Type B pancreatic cell (in vitro differentiated cells): ENCODE measurements around the gene DYNC1I2. TPM values are rescaled to one million over a fixed set of nuclear protein-coding genes. Genes with fewer than 3 reads are reported as not detected.

Experiments used
- DNase-seq: peaks from one replicate; pipeline ENCODE4 v3.0.0; 2021; ENCODE audit warnings: mixed read lengths; ENCODE audit not compliant: unreplicated experiment; ENCODE audit errors: extremely low spot score
- H3K27ac Mint-ChIP-seq: 2 replicates; pipeline ENCODE4 v1.8.0; 2021; ENCODE audit warnings: mild to moderate bottlenecking, mixed read lengths
- H3K27me3 Mint-ChIP-seq: 2 replicates; pipeline ENCODE4 v1.8.0; 2021; ENCODE audit warnings: mixed read lengths
- H3K36me3 Mint-ChIP-seq: 2 replicates; pipeline ENCODE4 v1.8.0; 2021; ENCODE audit warnings: mixed read lengths
- H3K4me1 Mint-ChIP-seq: one replicate; pipeline ENCODE4 v1.8.0; 2021; ENCODE audit warnings: mixed read lengths; ENCODE audit not compliant: unreplicated experiment
- H3K4me3 Mint-ChIP-seq: 2 replicates; pipeline ENCODE4 v1.8.0; 2021; ENCODE audit warnings: mild to moderate bottlenecking, mixed read lengths
- H3K9me3 Mint-ChIP-seq: 2 replicates; pipeline ENCODE4 v1.8.0; 2021; ENCODE audit warnings: mixed read lengths
- total RNA-seq: library from RNA; stranded (reverse); gene quantifications from 2 replicates; pipeline ENCODE4 v1.2.1, GENCODE V29; 2021; ENCODE audit warnings: low replicate concordance
- TF ChIP-seq, protein P1 (sequence below): fragments of 200-600 bp; sonication (generic); conservative IDR thresholded peaks from 2 replicates; pipeline ENCODE4 v1.5.0; 2021; ENCODE audit warnings: antibody characterized with exemption, mild to moderate bottlenecking

DYNC1I2 gene
- total RNA-seq, 1 donor from 2014 or later: 115 TPM

DNA sequence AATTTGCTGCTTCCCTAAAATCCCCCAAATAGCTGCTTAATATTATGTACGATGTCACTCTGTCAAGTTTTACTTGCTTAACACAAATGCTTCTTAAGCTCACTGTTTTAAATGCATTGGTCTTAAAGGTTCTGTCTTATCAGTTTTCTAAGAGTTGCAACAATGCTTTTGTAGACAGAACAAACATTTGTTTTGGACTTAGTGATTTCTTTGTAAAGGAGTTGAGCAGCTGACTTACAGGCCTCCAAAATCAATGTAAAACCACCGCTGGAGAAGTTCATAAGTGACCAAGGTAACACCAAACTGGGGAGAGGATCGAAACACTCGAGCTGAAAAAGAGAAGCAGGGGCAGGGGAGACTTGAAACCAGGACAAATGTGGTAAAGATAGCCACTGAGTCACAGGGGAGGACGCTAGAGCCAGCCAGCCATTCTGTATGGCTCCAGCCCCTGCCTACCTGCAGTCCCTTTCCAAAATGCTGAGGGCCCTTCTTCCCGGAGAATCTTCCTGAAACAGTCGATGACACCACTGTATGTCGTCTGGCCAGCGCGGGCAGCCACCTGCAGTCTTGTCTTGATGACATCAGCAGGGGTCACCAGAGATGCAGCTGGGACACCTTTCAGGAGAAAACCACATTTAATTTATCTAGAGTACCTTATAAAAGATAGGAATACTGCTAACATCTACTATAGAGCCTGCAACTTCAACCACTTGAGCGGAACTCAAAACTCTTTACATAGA is 100.2 kb downstream of the DYNC1I2 start:
- H3K9me3 Mint-ChIP-seq: no peaks in the 10 kb centered on the region
- H3K27me3 Mint-ChIP-seq: no peaks in the 10 kb centered on the region
- no peaks in the 10 kb centered on the region for H3K4me1 Mint-ChIP-seq
- no peak overlapping the region for H3K4me3 Mint-ChIP-seq
- no peak for DNase-seq
- H3K36me3 Mint-ChIP-seq: peaks cover 31% of the 10 kb centered on the region
- H3K27ac Mint-ChIP-seq: no peak overlapping the region
- TF ChIP-seq, protein P1, sequence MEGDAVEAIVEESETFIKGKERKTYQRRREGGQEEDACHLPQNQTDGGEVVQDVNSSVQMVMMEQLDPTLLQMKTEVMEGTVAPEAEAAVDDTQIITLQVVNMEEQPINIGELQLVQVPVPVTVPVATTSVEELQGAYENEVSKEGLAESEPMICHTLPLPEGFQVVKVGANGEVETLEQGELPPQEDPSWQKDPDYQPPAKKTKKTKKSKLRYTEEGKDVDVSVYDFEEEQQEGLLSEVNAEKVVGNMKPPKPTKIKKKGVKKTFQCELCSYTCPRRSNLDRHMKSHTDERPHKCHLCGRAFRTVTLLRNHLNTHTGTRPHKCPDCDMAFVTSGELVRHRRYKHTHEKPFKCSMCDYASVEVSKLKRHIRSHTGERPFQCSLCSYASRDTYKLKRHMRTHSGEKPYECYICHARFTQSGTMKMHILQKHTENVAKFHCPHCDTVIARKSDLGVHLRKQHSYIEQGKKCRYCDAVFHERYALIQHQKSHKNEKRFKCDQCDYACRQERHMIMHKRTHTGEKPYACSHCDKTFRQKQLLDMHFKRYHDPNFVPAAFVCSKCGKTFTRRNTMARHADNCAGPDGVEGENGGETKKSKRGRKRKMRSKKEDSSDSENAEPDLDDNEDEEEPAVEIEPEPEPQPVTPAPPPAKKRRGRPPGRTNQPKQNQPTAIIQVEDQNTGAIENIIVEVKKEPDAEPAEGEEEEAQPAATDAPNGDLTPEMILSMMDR: no peak

DNA sequence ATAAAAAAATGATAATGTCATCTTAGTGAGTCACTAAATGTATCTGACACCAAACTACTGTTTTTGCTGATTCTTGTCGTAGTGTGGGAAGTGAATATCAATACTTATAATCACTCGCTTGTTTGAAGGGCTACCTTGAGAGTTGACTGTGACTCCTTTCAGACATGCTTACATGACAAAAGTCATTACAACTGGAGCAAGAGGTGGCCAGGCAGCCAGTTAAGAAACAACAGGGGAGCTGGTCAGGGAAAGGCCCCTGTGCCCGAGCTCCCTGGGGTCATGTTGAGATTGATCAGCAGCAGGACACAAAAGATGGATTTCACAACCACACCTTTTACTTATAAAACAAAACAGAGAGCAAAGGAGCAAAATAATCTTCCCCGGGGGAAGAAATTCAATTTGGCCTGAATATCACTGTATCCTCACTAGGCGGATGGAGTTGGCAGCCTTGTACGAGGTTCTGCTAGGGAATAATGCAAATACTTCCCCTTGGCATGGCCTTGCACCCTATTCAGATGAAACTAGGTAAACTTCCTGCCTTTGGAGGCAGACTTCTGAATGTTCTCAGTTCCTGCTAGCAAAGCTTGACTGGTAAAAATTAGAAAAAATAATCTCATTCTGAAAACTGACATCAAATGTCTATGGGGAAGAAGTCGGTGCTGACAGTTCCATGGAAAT is 101.2 kb downstream of the DYNC1I2 start:
- TF ChIP-seq, protein P1: no peak
- Mint-ChIP-seq H3K36me3 (peaks cover 32% of the 10 kb centered on the region), H3K27ac (no peak overlapping the region), H3K9me3 (no peaks in the 10 kb centered on the region), H3K4me1 (peaks cover 5% of the 10 kb centered on the region), H3K4me3 (no peak overlapping the region), H3K27me3 (no peaks in the 10 kb centered on the region)
- DNase-seq: no peak

DNA sequence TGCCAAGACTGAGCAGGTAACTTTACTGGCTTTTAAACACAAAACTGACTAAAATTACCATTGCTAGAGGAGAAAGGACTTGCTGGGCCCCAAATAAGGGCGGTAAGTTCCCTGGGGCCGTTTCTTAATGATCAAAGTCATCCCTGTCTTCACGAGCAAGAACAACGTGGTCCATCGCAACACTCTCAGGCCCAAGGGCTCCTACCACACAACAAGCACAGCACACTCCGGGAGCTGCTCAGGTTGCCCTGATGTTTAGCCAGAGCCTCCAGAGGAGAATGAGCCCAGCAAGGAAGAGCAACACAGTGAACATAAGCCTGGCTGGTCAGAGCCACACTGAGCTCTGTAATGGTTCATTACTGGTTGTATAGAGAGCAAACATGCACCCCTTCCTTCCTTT is 102.7 kb downstream of the DYNC1I2 start:
- no peak overlapping the region for H3K4me3 Mint-ChIP-seq

DNA sequence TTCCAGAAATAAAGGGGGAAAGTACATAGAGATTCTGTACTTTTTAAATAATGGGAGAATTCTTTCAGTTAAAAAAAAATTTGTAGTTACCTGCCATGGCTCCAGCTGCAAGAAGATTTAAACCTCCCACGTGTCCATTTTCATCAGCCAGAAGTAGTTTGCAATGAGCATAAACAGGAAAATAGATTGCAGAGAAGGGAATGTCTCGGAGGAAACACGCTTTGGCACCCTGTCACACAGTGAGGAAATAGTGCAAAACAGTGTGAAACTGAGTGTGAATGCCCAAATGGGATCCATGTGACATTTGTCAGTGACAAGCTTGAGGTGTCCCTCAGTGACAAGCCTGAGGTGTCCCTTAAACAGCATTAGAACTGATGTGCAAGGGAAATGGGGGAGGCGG is 104.1 kb downstream of the DYNC1I2 start:
- TF ChIP-seq, protein P1: no peak
- Mint-ChIP-seq H3K4me1 (peaks cover 19% of the 10 kb centered on the region), H3K27ac (no peak overlapping the region), H3K4me3 (no peak overlapping the region), H3K9me3 (no peaks in the 10 kb centered on the region), H3K27me3 (peaks cover 8% of the 10 kb centered on the region), H3K36me3 (peaks cover 20% of the 10 kb centered on the region)
- DNase-seq: no peak

More for the DNA sequence above, 102.7 kb downstream of the DYNC1I2 start:
- no peak for DNase-seq
- TF ChIP-seq, protein P1: no peak
- no peak overlapping the region for H3K27ac Mint-ChIP-seq
- no peaks in the 10 kb centered on the region for H3K9me3 Mint-ChIP-seq
- peaks cover 12% of the 10 kb centered on the region for H3K4me1 Mint-ChIP-seq
- H3K27me3 Mint-ChIP-seq: peaks cover 5% of the 10 kb centered on the region
- H3K36me3 Mint-ChIP-seq: peaks cover 23% of the 10 kb centered on the region

GRCh38 chr2:171792157-171792556 is 104.9 kb downstream of the DYNC1I2 start:
- TF ChIP-seq, protein P1: no peak
- Mint-ChIP-seq H3K4me1 (peaks cover 19% of the 10 kb centered on the region), H3K27ac (no peak overlapping the region), H3K9me3 (no peaks in the 10 kb centered on the region), H3K27me3 (peaks cover 8% of the 10 kb centered on the region), H3K4me3 (no peak overlapping the region), H3K36me3 (peaks cover 18% of the 10 kb centered on the region)
- no peak for DNase-seq
